HCT116 (cell line): Measurements from ENCODE around the gene LSMEM2. TPM values are rescaled to one million over a fixed set of nuclear protein-coding genes. Genes with fewer than 3 reads are reported as not detected.

Source experiments
- ATAC-seq: fragments of 200-7000 bp; cut with Tn5 transposase; 2 replicates; pipeline ENCODE4 v1.9.1; 2020; ENCODE audit warnings: mild to moderate bottlenecking, moderate library complexity
- BruUV-seq: library from RNA; stranded (reverse); fragments of 400-500 nt; replicated peaks from 2 replicates; lab custom pipeline; 2021; lab: Mats Ljungman, UMichigan
- CTCF ChIA-PET: fragments of 300-600 bp; sonication (Branson Sonifier 250); formaldehyde crosslinking; loops from one replicate; lab custom pipeline; 2021; ENCODE audit warnings: antibody characterized with exemption; lab: Charles Lee
- POLR2A ChIA-PET: fragments of 300-600, 350-600 bp; sonication (Branson Sonifier 250); formaldehyde crosslinking; loops from one replicate; lab custom pipeline; 2021; ENCODE audit warnings: antibody characterized with exemption; lab: Charles Lee
- RAD21 ChIA-PET, 2 experiments: fragments of 300-600 bp; sonication (Branson Sonifier 250); formaldehyde crosslinking; loops; one replicate each; lab custom pipeline; 2023; ENCODE audit warnings: low total read pairs in 2 of 2; ENCODE audit not compliant: uncharacterized antibody in 2 of 2, unreplicated experiment in 2 of 2, low non-redundant PET in 1 of 2; lab: Charles Lee
- DNase-seq: peaks from one replicate; pipeline ENCODE4 v3.0.0-alpha.2; 2010; ENCODE audit warnings: low read depth, low spot score
- H2AFZ ChIP-seq: fragments of 200-600 bp; shearing (Covaris generic), sonication (generic); 2 replicates; pipeline ENCODE4 v1.6.1; 2017; ENCODE audit warnings: low read depth, mixed run types, mixed read lengths, antibody characterized with exemption, low read length; ENCODE audit not compliant: poor library complexity, severe bottlenecking
- H3K27ac ChIP-seq: 2 replicates; pipeline ENCODE4 v1.5.1; 2012; ENCODE audit warnings: low read depth, low read length
- H3K27me3 ChIP-seq: fragments of 200-600 bp; sonication (generic); 2 replicates; pipeline ENCODE4 v1.6.1; 2016; ENCODE audit warnings: mixed run types, low read length, mixed read lengths; ENCODE audit not compliant: insufficient read depth
- H3K36me3 ChIP-seq, 2 experiments: fragments of 200-500 bp in 1 of 2; fragments of 200-600 bp in 1 of 2; sonication (Bioruptor generic) in 1 of 2; sonication (generic) in 1 of 2; 2 replicates each; pipeline versions ENCODE4 v1.5.1 to v1.6.1; 2014 to 2016; ENCODE audit warnings: low read length in 2 of 2, inconsistent platforms in 1 of 2, mixed read lengths in 1 of 2, mixed run types in 1 of 2; ENCODE audit not compliant: insufficient read depth in 2 of 2, control insufficient read depth in 1 of 2
- H3K4me1 ChIP-seq, 2 experiments: fragments of 200-600 bp in 1 of 2; sonication (generic) in 1 of 2; 2 replicates each; pipeline versions ENCODE4 v1.5.1 to v1.6.1; 2012 to 2017; ENCODE audit warnings: low read length in 2 of 2, inconsistent platforms in 1 of 2, mild to moderate bottlenecking in 1 of 2, mixed read lengths in 1 of 2, mixed run types in 1 of 2, moderate library complexity in 1 of 2; ENCODE audit not compliant: insufficient read depth in 2 of 2, control insufficient read depth in 1 of 2
- H3K4me2 ChIP-seq: fragments of 200-600 bp; sonication (generic); 2 replicates; pipeline ENCODE4 v1.6.1; 2017; ENCODE audit warnings: mixed run types, low read length, mixed read lengths
- H3K4me3 ChIP-seq, 2 experiments: fragments of 200-600 bp in 1 of 2; sonication (generic) in 1 of 2; replicated peaks in 1 of 2; 2 replicates each; pipeline ENCODE4 v1.5.1; 2011 to 2016; ENCODE audit warnings: low read length in 2 of 2, control low read depth in 1 of 2, low read depth in 1 of 2, mild to moderate bottlenecking in 1 of 2, mixed read lengths in 1 of 2, mixed run types in 1 of 2
- H3K79me2 ChIP-seq: fragments of 200-600 bp; sonication (generic); 2 replicates; pipeline ENCODE4 v1.6.1; 2017; ENCODE audit warnings: mild to moderate bottlenecking, mixed run types, low read length, moderate library complexity, mixed read lengths; ENCODE audit not compliant: insufficient read depth
- H3K9ac ChIP-seq: fragments of 200-600 bp; sonication (generic); 2 replicates; pipeline ENCODE4 v1.6.1; 2016; ENCODE audit warnings: low read length, mixed read lengths
- H3K9me2 ChIP-seq: fragments of 200-600 bp; sonication (generic), shearing (Covaris generic); 2 replicates; pipeline ENCODE4 v1.6.1; 2017; ENCODE audit warnings: mixed run types, mild to moderate bottlenecking, moderate library complexity; ENCODE audit not compliant: insufficient read depth
- H3K9me3 ChIP-seq, 2 experiments: fragments of 200-500 bp in 1 of 2; fragments of 200-600 bp in 1 of 2; sonication (Bioruptor generic) in 1 of 2; sonication (generic) in 1 of 2; 2 replicates each; pipeline ENCODE4 v1.6.1; 2014 to 2017; ENCODE audit warnings: low read length in 2 of 2, mixed read lengths in 2 of 2, inconsistent platforms in 1 of 2, low read depth in 1 of 2, mild to moderate bottlenecking in 1 of 2, mixed run types in 1 of 2, moderate library complexity in 1 of 2; ENCODE audit not compliant: control insufficient read depth in 1 of 2, insufficient read depth in 1 of 2
- H4K20me1 ChIP-seq: fragments of 200-600 bp; sonication (generic), shearing (Covaris generic); 2 replicates; pipeline ENCODE4 v1.6.1; 2017; ENCODE audit warnings: mixed run types, mild to moderate bottlenecking, moderate library complexity; ENCODE audit not compliant: insufficient read depth
- CBX3 ChIP-seq: IDR thresholded peaks from 2 replicates; pipeline ENCODE4 v1.6.1; 2012; ENCODE audit warnings: low read depth
- CEBPB ChIP-seq: IDR thresholded peaks from 2 replicates; pipeline ENCODE4 v1.6.1; 2012; ENCODE audit warnings: low read depth
- CTCF ChIP-seq, 3 experiments: fragments of 200-600 bp in 1 of 3; sonication (generic) in 1 of 3; IDR thresholded peaks in 2 of 3; conservative IDR thresholded peaks in 1 of 3; 2 replicates each; pipeline ENCODE4 v1.5.1; 2012 to 2017; ENCODE audit warnings: low read depth in 2 of 3, low read length in 2 of 3, antibody characterized with exemption in 1 of 3, borderline replicate concordance in 1 of 3, control low read depth in 1 of 3, mild to moderate bottlenecking in 1 of 3, mixed read lengths in 1 of 3, mixed run types in 1 of 3, moderate library complexity in 1 of 3; ENCODE audit not compliant: insufficient read depth in 1 of 3
- EGR1 ChIP-seq: IDR thresholded peaks from 2 replicates; pipeline ENCODE4 v1.6.1; 2012; ENCODE audit warnings: low read depth
- ELF1 ChIP-seq: IDR thresholded peaks from 2 replicates; pipeline ENCODE4 v1.6.1; 2012; ENCODE audit warnings: low read depth, borderline replicate concordance
- EZH2phosphoT487 ChIP-seq: fragments of 200-600 bp; IDR thresholded peaks from 2 replicates; pipeline ENCODE4 v1.6.1; 2018; ENCODE audit warnings: antibody characterized with exemption, borderline replicate concordance
- JUND ChIP-seq: IDR thresholded peaks from 2 replicates; pipeline ENCODE4 v1.6.1; 2012
- POLR2A ChIP-seq: IDR thresholded peaks from 2 replicates; pipeline ENCODE4 v1.7.0; 2011; ENCODE audit warnings: borderline replicate concordance; ENCODE audit not compliant: insufficient read depth, insufficient read length; ENCODE audit errors: extremely low read depth
- REST ChIP-seq: IDR thresholded peaks from 2 replicates; pipeline ENCODE4 v1.6.1; 2012; ENCODE audit warnings: low read depth
- SIN3A ChIP-seq: IDR thresholded peaks from 2 replicates; pipeline ENCODE4 v1.6.1; 2012; ENCODE audit warnings: low read depth
- SRF ChIP-seq: IDR thresholded peaks from 2 replicates; pipeline ENCODE4 v1.6.1; 2012; ENCODE audit warnings: low read depth
- TCF7L2 ChIP-seq: IDR thresholded peaks from 2 replicates; pipeline ENCODE4 v1.7.0; 2011; ENCODE audit warnings: borderline replicate concordance, inconsistent platforms; ENCODE audit not compliant: insufficient read depth, insufficient read length; ENCODE audit errors: extremely low read depth
- ZBTB33 ChIP-seq: IDR thresholded peaks from 2 replicates; pipeline ENCODE4 v1.6.1; 2011; ENCODE audit warnings: mild to moderate bottlenecking, low read length, moderate library complexity; ENCODE audit not compliant: insufficient replicate concordance; ENCODE audit errors: extremely low read depth
- ZFX ChIP-seq: fragments of 450-650 bp; IDR thresholded peaks from 2 replicates; pipeline ENCODE4 v1.6.1; 2017
- ZNF274 ChIP-seq: fragments of 200-500 bp; sonication (Bioruptor generic); IDR thresholded peaks from 2 replicates; pipeline ENCODE4 v1.6.1; 2014; ENCODE audit warnings: mild to moderate bottlenecking, low read depth, low read length, inconsistent platforms
- intact Hi-C: fragments of 100-400 bp; cut with micrococcal nuclease; formaldehyde crosslinking; loops from 2 replicates; pipeline ENCODE4 v1.10.0; 2022
- total RNA-seq: library from RNA; stranded (reverse); gene quantifications from one replicate; pipeline ENCODE4 v1.2.1, GENCODE V29; 2021; ENCODE audit not compliant: unreplicated experiment

LSMEM2 gene
- total RNA-seq, 1 experiment from 2014 or later: not detected

- no TSS peak for BruUV-seq
- intact Hi-C loops: no loop called here
- H3K4me3 ChIP-seq: no peak overlapping the region
- ChIA-PET RAD21 (no interaction called here), POLR2A (no interaction called here), CTCF (no interaction called here)
- H3K9ac ChIP-seq: no peak overlapping the region
- H3K36me3 ChIP-seq: peaks cover 30 to 37% of the 10 kb centered on the region in 2 experiments; a peak in 3 of 4 replicates
- H3K79me2 ChIP-seq: peaks cover 75% of the 10 kb centered on the region
- H3K27ac ChIP-seq: no peak overlapping the region
- no peaks in the 10 kb centered on the region for H3K9me3 ChIP-seq
- TF ChIP-seq EGR1 (no peak), ZBTB33 (no peak), SIN3A (no peak), TCF7L2 (no peak), JUND (no peak), CEBPB (no peak), CBX3 (no peak), SRF (no peak), ZFX (no peak), REST (no peak), ELF1 (no peak), ZNF274 (no peak), POLR2A (no peak), CTCF (IDR thresholded peaks at IDR 0.05 in 2 of 3, conservative IDR thresholded peaks at IDR 0.05 in 1 of 3; ENCODE audit: borderline replicate concordance in 1 of 3, insufficient read depth in 1 of 3, low read depth in 2 of 3, low read length in 2 of 3) (no peak), EZH2phosphoT487 (no peak)
- H4K20me1 ChIP-seq: no peaks in the 10 kb centered on the region; the same call in 1 of the 2 replicates
- H3K9me2 ChIP-seq: no peaks in the 10 kb centered on the region
- no peak for DNase-seq
- H2AFZ ChIP-seq: no peak overlapping the region
- H3K4me1 ChIP-seq: peaks cover 18 to 36% of the 10 kb centered on the region in 2 experiments
- ATAC-seq: no peak
- no peak overlapping the region for H3K4me2 ChIP-seq
- no peaks in the 10 kb centered on the region for H3K27me3 ChIP-seq
Observed at GRCh38 chr3:50331364-50331907, 52.5 kb downstream of the LSMEM2 start.
